ENCODE data around the gene MEX3B.

DNA sequence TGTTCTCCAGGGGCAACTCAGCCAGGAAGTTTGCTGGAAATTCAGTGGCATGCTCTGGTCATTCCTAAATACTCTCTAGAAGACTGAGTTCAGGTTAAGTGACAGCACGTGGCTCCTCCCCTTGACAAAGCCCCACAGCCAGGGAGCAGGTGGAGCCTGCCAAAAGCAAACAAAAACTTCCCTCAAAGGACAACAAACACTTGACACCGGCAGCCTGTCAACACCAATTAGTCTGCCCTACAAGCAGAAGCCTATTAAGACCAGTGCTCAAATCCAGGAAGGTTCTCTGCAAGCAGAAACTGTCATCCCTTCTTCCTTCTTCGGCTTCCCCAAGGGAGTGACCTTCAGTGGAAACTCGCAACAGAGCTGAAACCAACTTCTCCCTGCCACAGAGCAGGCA is 5.0 kb downstream of the MEX3B start:
- TF ChIP-seq, protein P1, sequence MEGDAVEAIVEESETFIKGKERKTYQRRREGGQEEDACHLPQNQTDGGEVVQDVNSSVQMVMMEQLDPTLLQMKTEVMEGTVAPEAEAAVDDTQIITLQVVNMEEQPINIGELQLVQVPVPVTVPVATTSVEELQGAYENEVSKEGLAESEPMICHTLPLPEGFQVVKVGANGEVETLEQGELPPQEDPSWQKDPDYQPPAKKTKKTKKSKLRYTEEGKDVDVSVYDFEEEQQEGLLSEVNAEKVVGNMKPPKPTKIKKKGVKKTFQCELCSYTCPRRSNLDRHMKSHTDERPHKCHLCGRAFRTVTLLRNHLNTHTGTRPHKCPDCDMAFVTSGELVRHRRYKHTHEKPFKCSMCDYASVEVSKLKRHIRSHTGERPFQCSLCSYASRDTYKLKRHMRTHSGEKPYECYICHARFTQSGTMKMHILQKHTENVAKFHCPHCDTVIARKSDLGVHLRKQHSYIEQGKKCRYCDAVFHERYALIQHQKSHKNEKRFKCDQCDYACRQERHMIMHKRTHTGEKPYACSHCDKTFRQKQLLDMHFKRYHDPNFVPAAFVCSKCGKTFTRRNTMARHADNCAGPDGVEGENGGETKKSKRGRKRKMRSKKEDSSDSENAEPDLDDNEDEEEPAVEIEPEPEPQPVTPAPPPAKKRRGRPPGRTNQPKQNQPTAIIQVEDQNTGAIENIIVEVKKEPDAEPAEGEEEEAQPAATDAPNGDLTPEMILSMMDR (IDR thresholded peaks at IDR 0.05; ENCODE audit: low read length), result no peak
- TF ChIP-seq EZH2phosphoT487 (IDR thresholded peaks at IDR 0.05; ENCODE audit: low read length) (no peak), EZH2 (optimal IDR thresholded peaks at IDR 0.05; ENCODE audit: low read depth, low read length) (no peak)
